Esophagus squamous epithelium (tissue), 5 donors: Measurements from ENCODE around the gene CCDC78. TPM values are rescaled to one million over a fixed set of nuclear protein-coding genes. Genes with fewer than 3 reads are reported as not detected.

Experiments used
- DNase-seq: peaks from one replicate; lab custom pipeline; 2025; lab: John Stamatoyannopoulos, UW
- H3K27ac ChIP-seq, 4 donors: fragments of 200-600 bp; sonication (generic); one replicate each; pipeline ENCODE4 v1.5.1; 2016 to 2019; ENCODE audit warnings: mild to moderate bottlenecking in 1 of 4
- H3K27me3 ChIP-seq, 4 donors: fragments of 200-600 bp; sonication (generic); 1 replicate in 3 of 4; 2 replicates in 1 of 4; pipeline versions ENCODE4 v1.5.1 to v1.6.0; 2017 to 2021; ENCODE audit warnings: antibody characterized with exemption in 1 of 4
- H3K36me3 ChIP-seq, 3 donors: fragments of 200-600 bp; sonication (generic); one replicate each; pipeline ENCODE4 v1.5.1; 2016 to 2019
- H3K4me1 ChIP-seq, 3 donors: fragments of 200-600 bp; sonication (generic); one replicate each; pipeline ENCODE4 v1.5.1; 2017 to 2019
- H3K4me3 ChIP-seq, 4 donors: fragments of 200-600 bp; sonication (generic); 1 replicate in 3 of 4; 2 replicates in 1 of 4; pipeline ENCODE4 v1.5.1; 2016 to 2019; ENCODE audit warnings: mild to moderate bottlenecking in 2 of 4, moderate library complexity in 1 of 4
- H3K9me3 ChIP-seq, 3 donors: fragments of 200-600 bp; sonication (generic); one replicate each; pipeline ENCODE4 v1.5.1; 2016 to 2019
- CTCF ChIP-seq, 6 experiments: fragments of 450-650 bp in 4 of 6; fragments of 200-600 bp in 2 of 6; sonication (generic) in 2 of 6; IDR thresholded peaks; one replicate each; pipeline ENCODE4 v1.5.1; 2016 to 2019; ENCODE audit warnings: antibody characterized with exemption in 6 of 6, mild to moderate bottlenecking in 4 of 6, moderate library complexity in 4 of 6
- POLR2A ChIP-seq, 4 donors: fragments of 450-650 bp; IDR thresholded peaks; one replicate each; pipeline ENCODE4 v1.6.1; 2017; ENCODE audit warnings: antibody characterized with exemption in 4 of 4, mild to moderate bottlenecking in 4 of 4, moderate library complexity in 3 of 4
- WGBS, 2 donors: methylation state at CpG; one replicate each; pipeline ENCODE4 v1.1.5; 2018; 5-methylcytosine and 5-hydroxymethylcytosine counted together
- intact Hi-C: fragments of 100-400 bp; cut with DNase I; formaldehyde crosslinking; loops from one replicate; pipeline ENCODE4 v1.15.0; 2022
- total RNA-seq, 4 donors: library from RNA; depleted of rRNA; stranded (reverse); fragments of >200 nt; gene quantifications; one replicate each; pipeline ENCODE4 v1.1.0, GENCODE V29; 2016
- donor health status: DM: yes; HTN: yes; CAD: no.

Gene CCDC78
- total RNA-seq, 4 donors from 2014 or later = under 0.01 to 1.0 (median 0.47) TPM

- intact Hi-C loops = no loop called here
- Histone ChIP-seq H3K4me1 (peaks cover 16 to 64% (median 16%) of the 10 kb centered on the region in 3 donors), H3K36me3 (no peaks in the 10 kb centered on the region), H3K9me3 (no peaks in the 10 kb centered on the region), H3K4me3 (no peak overlapping the region), H3K27ac (no peak overlapping the region), H3K27me3 (peaks cover 26 to 100% (median 52%) of the 10 kb centered on the region in 4 donors)
- 0 to 32% methylated on average over 2 of the region's 14 CpGs for WGBS, 2 donors
- DNase-seq = no peak
- TF ChIP-seq CTCF (IDR thresholded peaks at IDR 0.05) (no peak), POLR2A (IDR thresholded peaks at IDR 0.05) (no peak)
Measured at GRCh38 chr16:707062-707538, 19.1 kb downstream of the CCDC78 start.

- Histone ChIP-seq H3K27ac (no peak overlapping the region), H3K4me3 (peak overlapping the region in 2 of 4 donors; percentile 41 to 53), H3K36me3 (no peaks in the 10 kb centered on the region), H3K9me3 (no peaks in the 10 kb centered on the region), H3K27me3 (peaks cover 32 to 100% (median 59%) of the 10 kb centered on the region in 4 donors), H3K4me1 (peaks cover 12 to 57% (median 17%) of the 10 kb centered on the region in 3 donors)
- WGBS, 2 donors = 0% methylated on average over 2 to 10 of the region's 49 CpGs
- intact Hi-C loops = no loop called here
- TF ChIP-seq CTCF (IDR thresholded peaks at IDR 0.05) (no peak), POLR2A (IDR thresholded peaks at IDR 0.05) (no peak)
- DNase-seq = no peak
Measured at GRCh38 chr16:706189-707061, 19.8 kb downstream of the CCDC78 start.

- Histone ChIP-seq H3K9me3 (no peaks in the 10 kb centered on the region), H3K4me3 (peak within 1 kb of the TSS in 3 of 4 donors; percentile 6 to 53 (median 41))
- no peak for DNase-seq
Measured at GRCh38 chr16:705431-706188, 20.6 kb downstream of the CCDC78 start, which contains the start of gene FBXL16. FBXL16 (minus strand) TSS chr16:705801; CDS start chr16:697405, 8,396 bp downstream.

GRCh38 chr16:704552-705380 lies 21.5 kb downstream of the CCDC78 start:
- no peak overlapping the region for H3K27ac ChIP-seq
- peaks cover 32 to 100% (median 56%) of the 10 kb centered on the region in 4 donors for H3K27me3 ChIP-seq
- intact Hi-C loops = no loop called here
- DNase-seq = no peak
- WGBS, 2 donors = 3% methylated on average over 8 of the region's 50 CpGs; no CpG with 5 or more reads in 1 of the 2 donors
- peak overlapping the region in 2 of 4 donors; percentile 41 to 53 for H3K4me3 ChIP-seq
- peaks cover 8 to 56% (median 27%) of the 10 kb centered on the region in 3 donors for H3K4me1 ChIP-seq
- no peaks in the 10 kb centered on the region for H3K9me3 ChIP-seq
- TF ChIP-seq CTCF (IDR thresholded peaks at IDR 0.05) (no peak), POLR2A (IDR thresholded peaks at IDR 0.05) (no peak)
- no peaks in the 10 kb centered on the region for H3K36me3 ChIP-seq

More at GRCh38 chr16:705431-706188, 20.6 kb downstream of the CCDC78 start, which contains the start of gene FBXL16:
- Histone ChIP-seq H3K4me1 (peaks cover 10 to 56% (median 25%) of the 10 kb centered on the region in 3 donors), H3K36me3 (no peaks in the 10 kb centered on the region), H3K27ac (no peak within 1 kb of the TSS), H3K27me3 (peaks cover 32 to 100% (median 57%) of the 10 kb centered on the region in 4 donors)
- WGBS, 2 donors = 3% methylated on average over 17 of the region's 115 CpGs; no CpG with 5 or more reads in 1 of the 2 donors
- TF ChIP-seq POLR2A (IDR thresholded peaks at IDR 0.05) (no peak), CTCF (IDR thresholded peaks at IDR 0.05) (no peak)
- intact Hi-C loops = no loop called here
